Subcutaneous adipose tissue (tissue), 4 donors: Measurements from ENCODE around the gene MED16. TPM values are rescaled to one million over a fixed set of nuclear protein-coding genes. Genes with fewer than 3 reads are reported as not detected.

Source experiments
- total RNA-seq, 4 donors: library from RNA; depleted of rRNA; stranded (reverse); fragments of >200 nt; gene quantifications; one replicate each; pipeline ENCODE4 v1.1.0, GENCODE V29; 2016
- TF ChIP-seq, protein P1 (sequence below): fragments of 450-650 bp; IDR thresholded peaks from one replicate; pipeline ENCODE4 v1.5.1; 2016; ENCODE audit warnings: low read depth, mild to moderate bottlenecking, control low read depth, antibody characterized with exemption, moderate library complexity

The MED16 gene
- total RNA-seq, 4 donors from 2014 or later: 18.4 to 38.4 (median 19.2) TPM

DNA sequence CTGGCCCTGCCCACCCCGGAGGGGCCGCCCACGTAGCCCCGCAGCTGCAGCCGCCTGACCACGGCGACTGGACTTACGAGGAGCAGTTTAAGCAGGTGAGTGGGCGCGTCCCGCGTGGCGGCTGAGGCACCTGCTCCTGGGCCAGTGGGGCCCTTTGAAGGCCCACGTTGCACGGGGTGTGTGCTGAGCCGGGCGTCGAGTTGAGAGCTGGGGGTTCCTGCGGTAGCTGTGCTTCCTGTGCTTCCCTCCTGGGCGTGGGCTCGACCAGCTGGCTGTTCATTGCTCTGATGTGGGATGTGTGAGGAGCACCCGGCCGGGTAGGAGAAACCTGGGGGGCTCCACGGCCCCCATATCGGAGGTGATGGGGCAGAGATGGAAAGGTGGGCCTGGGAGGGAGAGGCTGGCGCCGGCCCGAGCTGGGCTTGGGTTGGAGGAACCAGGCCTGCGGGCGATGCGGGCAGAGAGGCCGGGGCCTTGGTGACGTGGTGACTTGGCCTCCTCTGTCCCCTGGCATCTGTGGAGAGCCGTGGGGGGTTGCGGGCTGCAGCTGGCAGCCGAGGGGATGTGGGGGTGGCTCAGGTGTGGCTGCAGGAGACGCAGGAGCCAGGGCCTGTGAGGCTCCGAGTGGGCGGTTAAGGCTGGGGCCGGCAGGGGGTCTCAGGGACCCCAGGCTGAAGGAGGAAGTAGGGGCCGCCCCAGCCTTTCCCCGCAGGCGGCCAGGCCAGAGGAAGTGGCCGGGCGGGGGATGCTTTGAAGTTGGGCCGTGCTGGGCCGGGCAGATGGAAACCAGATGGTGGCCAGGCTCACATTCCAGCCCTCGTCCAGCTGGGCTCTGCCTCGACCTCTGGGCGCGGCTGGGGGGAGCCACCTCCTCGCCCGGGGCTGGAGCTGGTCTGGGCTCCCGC is 39.9 kb upstream of the MED16 start:
- TF ChIP-seq, protein P1, sequence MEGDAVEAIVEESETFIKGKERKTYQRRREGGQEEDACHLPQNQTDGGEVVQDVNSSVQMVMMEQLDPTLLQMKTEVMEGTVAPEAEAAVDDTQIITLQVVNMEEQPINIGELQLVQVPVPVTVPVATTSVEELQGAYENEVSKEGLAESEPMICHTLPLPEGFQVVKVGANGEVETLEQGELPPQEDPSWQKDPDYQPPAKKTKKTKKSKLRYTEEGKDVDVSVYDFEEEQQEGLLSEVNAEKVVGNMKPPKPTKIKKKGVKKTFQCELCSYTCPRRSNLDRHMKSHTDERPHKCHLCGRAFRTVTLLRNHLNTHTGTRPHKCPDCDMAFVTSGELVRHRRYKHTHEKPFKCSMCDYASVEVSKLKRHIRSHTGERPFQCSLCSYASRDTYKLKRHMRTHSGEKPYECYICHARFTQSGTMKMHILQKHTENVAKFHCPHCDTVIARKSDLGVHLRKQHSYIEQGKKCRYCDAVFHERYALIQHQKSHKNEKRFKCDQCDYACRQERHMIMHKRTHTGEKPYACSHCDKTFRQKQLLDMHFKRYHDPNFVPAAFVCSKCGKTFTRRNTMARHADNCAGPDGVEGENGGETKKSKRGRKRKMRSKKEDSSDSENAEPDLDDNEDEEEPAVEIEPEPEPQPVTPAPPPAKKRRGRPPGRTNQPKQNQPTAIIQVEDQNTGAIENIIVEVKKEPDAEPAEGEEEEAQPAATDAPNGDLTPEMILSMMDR: no peak

DNA sequence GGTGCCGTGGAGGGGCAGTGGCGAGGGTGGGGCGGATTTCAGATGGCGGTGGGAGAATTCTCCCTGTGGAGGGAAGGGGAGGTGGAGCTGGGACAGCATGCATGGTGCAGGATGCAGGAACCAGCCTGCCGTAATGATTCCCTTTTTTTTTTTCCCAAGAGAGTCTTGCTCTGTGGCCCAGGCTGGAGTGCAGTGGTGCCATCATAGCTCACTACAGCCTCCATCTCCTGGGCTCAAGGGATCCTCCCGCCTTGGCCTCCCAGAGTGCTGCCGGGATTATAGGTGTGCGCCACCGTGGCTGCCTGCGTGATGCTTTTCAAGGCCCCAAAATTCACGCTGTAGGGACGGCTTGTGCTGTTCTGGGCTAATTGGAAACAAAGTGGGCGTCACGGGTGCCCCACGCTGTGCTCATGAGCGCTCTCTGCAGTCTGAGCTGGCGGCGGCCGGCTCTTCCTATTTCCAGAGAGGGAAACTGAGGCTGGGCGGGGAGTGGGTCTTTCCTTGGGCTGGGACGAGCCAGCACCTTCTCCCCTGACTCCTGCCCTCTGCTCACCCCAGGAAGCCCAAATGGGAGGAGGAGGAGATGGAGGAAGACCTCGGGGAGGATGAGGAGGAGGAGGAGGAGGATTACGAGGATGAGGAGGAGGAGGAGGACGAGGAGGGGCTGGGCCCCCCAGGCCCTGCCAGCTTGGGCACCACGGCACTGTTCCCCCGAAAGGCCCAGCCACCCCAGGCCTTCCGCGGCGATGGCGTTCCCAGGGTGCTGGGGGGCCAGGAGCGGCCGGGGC is 39.1 kb upstream of the MED16 start:
- TF ChIP-seq, protein P1: no peak

DNA sequence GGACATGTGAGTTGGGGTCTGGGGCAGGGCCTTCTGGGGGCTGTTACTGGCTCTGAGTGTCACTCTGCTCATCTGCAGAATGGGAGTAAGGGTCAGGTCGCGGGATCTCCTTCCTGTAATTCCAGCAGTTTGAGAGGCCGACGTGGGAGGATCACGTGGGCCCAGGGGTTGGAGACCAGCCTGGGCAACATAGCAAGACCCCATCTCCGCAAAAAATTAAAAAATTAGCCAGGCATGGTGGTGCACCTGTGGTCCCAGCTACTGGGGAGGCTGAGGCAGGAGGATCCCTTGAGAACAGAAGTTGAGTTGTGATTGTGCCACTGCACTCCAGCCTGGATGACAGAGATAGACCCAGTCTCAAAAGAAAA is 36.9 kb upstream of the MED16 start:
- TF ChIP-seq, protein P1: no peak

DNA sequence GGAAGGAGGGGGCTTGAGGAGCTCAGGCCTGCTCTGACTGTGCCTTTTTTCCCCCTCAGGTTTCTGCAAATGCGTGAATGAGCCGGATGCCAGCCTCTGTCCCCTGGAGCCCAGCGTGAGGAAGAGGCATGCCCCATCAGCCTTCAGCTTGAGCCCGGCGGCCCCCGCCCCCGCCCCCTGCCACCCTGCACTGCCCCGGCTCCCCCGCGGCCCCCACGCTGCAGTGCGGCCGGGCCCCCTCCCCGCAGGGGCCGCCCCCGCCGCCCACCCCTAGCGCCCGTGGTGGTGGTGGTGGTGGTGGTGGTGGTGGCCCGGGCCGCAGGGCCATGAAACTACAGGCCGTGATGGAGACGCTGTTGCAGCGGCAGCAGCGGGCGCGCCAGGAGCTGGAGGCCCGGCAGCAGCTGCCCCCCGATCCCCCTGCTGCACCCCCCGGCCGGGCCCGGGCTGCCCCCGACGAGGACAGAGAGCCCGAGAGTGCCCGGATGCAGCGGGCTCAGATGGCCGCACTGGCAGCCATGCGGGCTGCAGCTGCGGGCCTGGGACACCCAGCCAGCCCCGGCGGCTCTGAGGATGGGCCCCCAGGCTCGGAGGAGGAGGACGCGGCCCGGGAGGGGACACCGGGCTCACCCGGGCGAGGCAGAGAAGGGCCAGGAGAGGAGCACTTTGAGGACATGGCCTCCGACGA is 36.4 kb upstream of the MED16 start:
- TF ChIP-seq, protein P1: no peak

DNA sequence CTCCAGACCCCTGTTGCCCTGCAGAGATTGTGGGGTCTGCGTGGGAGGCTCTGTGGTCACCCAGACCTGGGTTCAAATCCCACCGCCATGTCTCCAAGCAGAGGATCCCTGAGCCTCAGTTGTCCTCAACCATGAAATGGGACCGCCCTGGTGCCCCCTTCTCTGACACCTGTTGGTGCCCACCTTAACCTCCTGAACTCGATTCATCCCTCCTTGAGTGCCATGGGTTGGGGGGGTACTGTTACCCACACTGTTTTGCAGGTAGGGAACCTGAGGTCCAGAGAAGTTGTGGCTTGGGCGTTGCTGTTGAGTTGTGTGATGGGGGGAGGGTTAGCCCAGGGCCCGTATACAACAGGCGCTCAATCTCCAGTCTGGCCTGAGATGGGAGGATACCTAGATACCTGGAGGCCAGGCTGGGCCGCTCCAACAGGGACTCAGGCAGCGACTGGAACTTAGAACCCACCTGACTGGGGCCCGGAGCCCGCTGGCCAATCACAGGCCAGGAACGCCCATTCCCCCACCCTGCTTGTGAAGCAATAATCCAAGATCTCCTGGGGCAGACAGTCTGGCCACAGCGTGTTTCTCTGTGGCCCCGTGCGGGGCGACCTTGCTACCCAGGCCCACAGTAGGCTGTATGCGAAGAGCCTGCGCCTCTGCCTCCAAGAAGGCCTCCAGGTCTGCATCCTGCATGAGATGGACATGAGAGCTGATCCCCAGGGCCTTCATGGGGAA is 35.6 kb upstream of the MED16 start:
- TF ChIP-seq, protein P1: no peak

DNA sequence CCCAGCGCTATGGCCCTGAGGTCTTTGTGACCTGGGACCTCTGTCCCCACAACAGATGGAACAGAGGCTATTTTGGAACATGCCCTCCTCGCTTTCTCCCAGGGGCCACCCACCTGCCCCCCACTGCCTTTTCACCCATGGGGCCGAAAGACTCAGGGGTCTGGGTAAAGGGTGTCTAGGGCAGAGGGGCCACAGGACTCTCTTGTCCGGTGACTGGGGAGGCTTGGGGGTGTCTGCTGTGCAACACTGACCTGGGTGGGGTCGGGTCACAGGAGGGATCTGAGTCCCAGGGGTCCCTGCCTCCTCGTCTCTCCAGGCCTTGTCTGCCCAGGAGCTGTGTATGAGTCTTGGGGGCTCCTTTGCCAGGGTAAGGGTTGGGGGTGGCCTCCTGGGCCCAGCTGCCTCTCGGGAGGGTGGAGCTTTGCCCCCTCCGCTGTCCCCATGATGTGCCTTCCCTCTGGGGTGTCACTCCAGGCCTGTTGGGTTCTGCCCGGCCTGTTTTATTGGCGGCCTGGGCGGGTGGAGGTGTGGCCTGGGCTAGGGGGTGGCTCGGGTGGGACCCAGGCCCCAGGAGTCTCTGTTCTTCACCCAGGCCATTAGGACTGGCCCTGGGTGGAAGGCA is 34.9 kb upstream of the MED16 start:
- TF ChIP-seq, protein P1: no peak
